Thoracic aorta (tissue), 2 donors: ENCODE measurements around the gene C2orf76. TPM values are rescaled to one million over a fixed set of nuclear protein-coding genes. Genes with fewer than 3 reads are reported as not detected.

Source experiments
- ATAC-seq: fragments of 150-250 bp; one replicate; pipeline ENCODE4 v1.8.0; 2017; ENCODE audit warnings: low read depth; ENCODE audit not compliant: insufficient number of reproducible peaks, low FRiP score
- DNase-seq: peaks from one replicate; pipeline ENCODE4 v3.0.0-alpha.2; 2020; ENCODE audit warnings: low spot score
- H3K27ac ChIP-seq, 2 donors: fragments of 200-600 bp; sonication (generic); 1 replicate in 1 of 2; 2 replicates in 1 of 2; pipeline ENCODE4 v1.5.1; 2016; ENCODE audit warnings: mild to moderate bottlenecking in 2 of 2, moderate library complexity in 2 of 2
- H3K27me3 ChIP-seq: fragments of 200-600 bp; sonication (generic); replicated peaks from 2 replicates; pipeline ENCODE4 v1.6.0; 2016; ENCODE audit warnings: mild to moderate bottlenecking; ENCODE audit not compliant: insufficient read depth
- H3K36me3 ChIP-seq: fragments of 200-600 bp; sonication (generic); one replicate; pipeline ENCODE4 v1.5.1; 2016
- H3K4me1 ChIP-seq, 2 donors: fragments of 200-600 bp; sonication (generic); 1 replicate in 1 of 2; 2 replicates in 1 of 2; pipeline versions ENCODE4 v1.5.1 to v1.6.0; 2016; ENCODE audit warnings: low read depth in 2 of 2, mild to moderate bottlenecking in 1 of 2; ENCODE audit not compliant: control insufficient read depth in 1 of 2
- H3K4me3 ChIP-seq: fragments of 200-600 bp; sonication (generic); 2 replicates; pipeline ENCODE4 v1.5.1; 2016; ENCODE audit warnings: mild to moderate bottlenecking
- H3K9me3 ChIP-seq: fragments of 200-600 bp; sonication (generic); 2 replicates; pipeline ENCODE4 v1.5.1; 2016
- total RNA-seq, 2 donors: library from RNA; depleted of rRNA; stranded (reverse); fragments of >200 nt; gene quantifications; one replicate each; pipeline versions ENCODE4 v1.1.0 to v1.2.3, GENCODE V29; 2016
- TF ChIP-seq, protein P1 (sequence below): fragments of 200-600 bp; sonication (generic); IDR thresholded peaks from one replicate; pipeline ENCODE4 v1.5.1; 2019; ENCODE audit warnings: antibody characterized with exemption

C2orf76 gene
- total RNA-seq, 2 donors from 2014 or later: 2.2 to 6.5 TPM

DNA sequence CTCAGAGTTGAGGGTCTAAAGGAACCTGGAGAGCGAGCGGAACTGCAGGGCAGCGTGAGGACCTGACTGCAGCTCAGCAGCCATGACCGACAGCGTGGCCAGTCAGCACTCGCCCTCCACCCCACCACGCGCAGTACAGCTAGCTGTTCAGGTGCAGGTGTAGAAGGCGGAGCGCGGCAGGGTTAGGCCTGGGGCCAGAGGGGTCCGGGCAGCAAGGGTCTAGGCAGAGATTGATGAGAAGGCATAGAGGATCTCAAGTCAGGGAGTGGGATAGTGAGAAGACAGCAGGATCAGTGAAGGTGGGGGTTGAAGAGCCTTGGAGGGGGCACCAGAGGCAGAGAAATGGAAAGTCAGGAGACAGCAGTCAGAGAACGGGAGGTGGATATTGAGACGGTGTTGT is 72.0 kb downstream of the C2orf76 start:
- Histone ChIP-seq H3K4me3 (no peak overlapping the region), H3K27me3 (no peaks in the 10 kb centered on the region), H3K27ac (no peak overlapping the region), H3K9me3 (no peaks in the 10 kb centered on the region), H3K36me3 (no peaks in the 10 kb centered on the region), H3K4me1 (peaks cover 0 to 9% of the 10 kb centered on the region in 2 donors)
- TF ChIP-seq, protein P1, sequence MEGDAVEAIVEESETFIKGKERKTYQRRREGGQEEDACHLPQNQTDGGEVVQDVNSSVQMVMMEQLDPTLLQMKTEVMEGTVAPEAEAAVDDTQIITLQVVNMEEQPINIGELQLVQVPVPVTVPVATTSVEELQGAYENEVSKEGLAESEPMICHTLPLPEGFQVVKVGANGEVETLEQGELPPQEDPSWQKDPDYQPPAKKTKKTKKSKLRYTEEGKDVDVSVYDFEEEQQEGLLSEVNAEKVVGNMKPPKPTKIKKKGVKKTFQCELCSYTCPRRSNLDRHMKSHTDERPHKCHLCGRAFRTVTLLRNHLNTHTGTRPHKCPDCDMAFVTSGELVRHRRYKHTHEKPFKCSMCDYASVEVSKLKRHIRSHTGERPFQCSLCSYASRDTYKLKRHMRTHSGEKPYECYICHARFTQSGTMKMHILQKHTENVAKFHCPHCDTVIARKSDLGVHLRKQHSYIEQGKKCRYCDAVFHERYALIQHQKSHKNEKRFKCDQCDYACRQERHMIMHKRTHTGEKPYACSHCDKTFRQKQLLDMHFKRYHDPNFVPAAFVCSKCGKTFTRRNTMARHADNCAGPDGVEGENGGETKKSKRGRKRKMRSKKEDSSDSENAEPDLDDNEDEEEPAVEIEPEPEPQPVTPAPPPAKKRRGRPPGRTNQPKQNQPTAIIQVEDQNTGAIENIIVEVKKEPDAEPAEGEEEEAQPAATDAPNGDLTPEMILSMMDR: no peak
- no peak for DNase-seq
- no peak for ATAC-seq

DNA sequence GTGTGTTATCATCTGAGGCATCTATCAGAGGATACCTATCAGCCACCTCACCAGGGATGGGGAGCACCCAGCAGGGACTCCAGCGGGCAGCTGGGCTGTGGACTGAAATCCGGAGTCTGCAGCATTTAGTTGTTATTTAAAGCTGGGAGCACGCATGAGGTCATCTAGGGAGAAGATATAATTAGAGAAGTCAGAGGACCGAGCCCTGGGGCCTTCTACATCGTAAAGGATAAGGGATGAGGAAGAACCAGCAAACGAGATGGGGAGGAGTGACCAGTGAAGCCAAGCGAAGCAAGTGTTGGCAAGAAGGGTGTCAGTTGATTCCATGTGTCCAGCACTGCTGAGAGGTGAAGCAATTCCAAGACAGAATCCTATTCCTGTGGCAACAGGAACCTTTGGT is 72.7 kb downstream of the C2orf76 start:
- DNase-seq (no peak), ATAC-seq (no peak)
- no peaks in the 10 kb centered on the region for H3K27me3 ChIP-seq
- H3K4me3 ChIP-seq: no peak overlapping the region
- peaks cover 0 to 9% of the 10 kb centered on the region in 2 donors for H3K4me1 ChIP-seq
- H3K27ac ChIP-seq: no peak overlapping the region
- H3K9me3 ChIP-seq: no peaks in the 10 kb centered on the region
- no peaks in the 10 kb centered on the region for H3K36me3 ChIP-seq
- TF ChIP-seq, protein P1: no peak

DNA sequence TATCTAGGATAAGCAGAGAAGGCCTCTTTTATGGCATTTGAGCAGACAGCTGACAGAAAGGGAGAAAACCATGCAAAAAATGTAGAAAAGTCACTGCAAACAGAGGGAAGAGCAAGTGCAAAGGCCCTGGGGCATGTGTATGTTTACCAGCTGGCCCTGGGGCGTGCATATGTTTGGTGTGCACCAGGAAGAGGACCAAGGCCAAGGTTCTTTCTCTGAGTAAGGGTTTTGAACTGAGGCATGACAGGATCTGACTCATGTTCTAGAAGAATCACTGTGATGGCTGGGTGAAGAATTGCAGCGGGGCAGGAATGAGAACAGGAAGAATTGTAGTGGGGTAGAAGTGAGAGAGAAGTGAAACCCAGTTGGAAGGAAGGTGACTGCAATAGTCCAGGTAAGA is 73.4 kb downstream of the C2orf76 start:
- no peaks in the 10 kb centered on the region for H3K9me3 ChIP-seq
- H3K27me3 ChIP-seq: no peaks in the 10 kb centered on the region
- H3K36me3 ChIP-seq: no peaks in the 10 kb centered on the region
- DNase-seq (no peak), ATAC-seq (no peak)
- H3K4me1 ChIP-seq: peaks cover 0 to 9% of the 10 kb centered on the region in 2 donors
- no peak overlapping the region for H3K4me3 ChIP-seq
- TF ChIP-seq, protein P1: no peak
- no peak overlapping the region for H3K27ac ChIP-seq

DNA sequence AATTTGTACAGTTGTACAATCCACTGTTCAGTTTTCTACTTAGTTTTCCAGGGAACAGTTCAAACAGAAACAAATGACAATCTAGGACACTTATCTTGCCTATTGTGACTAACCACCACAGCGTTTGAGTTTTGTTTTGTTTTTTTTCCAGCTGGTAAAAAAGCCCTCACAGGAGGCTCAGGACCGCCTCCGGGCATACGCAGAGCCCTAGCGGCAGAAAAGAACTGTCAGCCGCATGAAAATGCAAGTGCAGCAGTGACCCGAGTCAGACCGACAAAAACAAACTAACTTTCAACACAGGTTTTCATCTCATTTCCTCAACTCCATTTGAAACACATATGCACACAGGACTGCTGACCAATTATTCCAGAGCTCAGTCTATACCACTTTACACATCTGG is 74.4 kb downstream of the C2orf76 start:
- DNase-seq: no peak
- Histone ChIP-seq H3K9me3 (no peaks in the 10 kb centered on the region), H3K27ac (no peak overlapping the region), H3K36me3 (no peaks in the 10 kb centered on the region), H3K4me1 (peaks cover 0 to 9% of the 10 kb centered on the region in 2 donors), H3K4me3 (no peak overlapping the region), H3K27me3 (no peaks in the 10 kb centered on the region)
- no peak for ATAC-seq
- TF ChIP-seq, protein P1: no peak

DNA sequence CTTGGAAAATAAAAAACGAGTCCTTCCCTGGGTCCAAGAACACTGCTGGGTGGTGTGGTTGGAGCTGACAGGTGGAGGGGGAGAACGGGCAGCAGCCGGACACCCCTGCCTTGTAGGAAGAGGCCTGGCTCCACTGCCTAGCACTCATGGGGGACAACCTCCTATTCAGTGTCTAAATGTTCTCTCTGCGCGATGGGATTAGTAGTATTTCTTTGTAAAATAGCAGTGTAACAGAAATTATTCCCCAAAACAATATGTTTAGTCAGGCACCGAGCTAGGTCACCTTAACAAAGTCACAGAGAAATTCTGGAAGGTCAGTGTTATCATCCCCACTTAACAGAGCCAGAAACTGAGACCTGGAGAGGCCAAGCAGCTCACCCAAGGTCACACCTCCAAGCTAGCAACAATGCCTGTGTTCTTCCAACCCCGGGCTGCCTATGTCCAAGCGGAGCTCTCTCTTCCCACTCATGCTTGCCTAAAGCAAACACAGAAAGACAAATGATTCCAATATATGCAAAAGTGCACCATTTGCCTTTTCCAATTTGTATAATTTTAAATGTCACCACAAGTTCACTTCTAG is 75.0 kb downstream of the C2orf76 start:
- H3K9me3 ChIP-seq: no peaks in the 10 kb centered on the region
- H3K4me3 ChIP-seq: no peak overlapping the region
- ATAC-seq (no peak), DNase-seq (no peak)
- no peaks in the 10 kb centered on the region for H3K27me3 ChIP-seq
- peaks cover 0 to 9% of the 10 kb centered on the region in 2 donors for H3K4me1 ChIP-seq
- H3K36me3 ChIP-seq: no peaks in the 10 kb centered on the region
- TF ChIP-seq, protein P1: no peak
- no peak overlapping the region for H3K27ac ChIP-seq
